Fibroblast of the conjunctiva (primary cell): ENCODE data around the gene RASA1.
"Not testable (repeated sequence)": the region's sequence is repeated elsewhere in the genome, so short reads cannot be mapped to it uniquely, and the experiment has no call there.

Experiments
- DNase-seq: peaks from one replicate; pipeline ENCODE4 v3.0.0-alpha.2; 2010; ENCODE audit warnings: low read depth

Gene RASA1

DNA sequence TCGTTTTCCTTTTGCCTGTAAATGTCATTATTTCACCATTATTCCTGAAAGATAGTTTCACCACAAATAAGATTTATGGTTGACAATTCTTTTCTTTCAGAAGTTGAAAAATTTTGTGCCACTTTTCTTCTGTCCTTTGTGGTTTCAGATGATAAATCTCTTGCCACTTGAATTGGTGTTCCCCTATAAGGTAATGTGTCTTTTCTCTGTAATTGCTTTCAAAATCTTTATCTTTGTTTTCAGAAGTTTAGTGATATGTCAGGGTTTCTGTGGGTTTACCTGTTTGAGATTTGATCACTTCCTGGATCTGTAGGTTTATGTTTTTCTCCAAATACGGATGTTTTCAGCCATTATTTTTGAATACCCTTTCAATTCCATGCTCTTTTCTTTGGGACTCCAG is 14.6 kb downstream of the RASA1 start:
- no peak for DNase-seq

DNA sequence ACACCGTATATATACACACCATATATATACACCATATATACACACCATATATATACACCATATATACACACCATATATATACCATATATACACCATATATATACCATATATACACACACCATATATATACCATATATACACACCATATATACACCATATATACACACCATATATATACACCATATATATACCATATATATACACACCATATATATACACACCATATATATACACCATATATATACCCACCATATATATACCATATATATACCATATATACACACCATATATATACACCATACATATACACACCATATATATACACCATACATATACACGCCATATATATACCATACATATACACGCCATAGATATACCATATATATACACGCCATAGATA is 19.6 kb downstream of the RASA1 start:
- not testable (repeated sequence) for DNase-seq

DNA sequence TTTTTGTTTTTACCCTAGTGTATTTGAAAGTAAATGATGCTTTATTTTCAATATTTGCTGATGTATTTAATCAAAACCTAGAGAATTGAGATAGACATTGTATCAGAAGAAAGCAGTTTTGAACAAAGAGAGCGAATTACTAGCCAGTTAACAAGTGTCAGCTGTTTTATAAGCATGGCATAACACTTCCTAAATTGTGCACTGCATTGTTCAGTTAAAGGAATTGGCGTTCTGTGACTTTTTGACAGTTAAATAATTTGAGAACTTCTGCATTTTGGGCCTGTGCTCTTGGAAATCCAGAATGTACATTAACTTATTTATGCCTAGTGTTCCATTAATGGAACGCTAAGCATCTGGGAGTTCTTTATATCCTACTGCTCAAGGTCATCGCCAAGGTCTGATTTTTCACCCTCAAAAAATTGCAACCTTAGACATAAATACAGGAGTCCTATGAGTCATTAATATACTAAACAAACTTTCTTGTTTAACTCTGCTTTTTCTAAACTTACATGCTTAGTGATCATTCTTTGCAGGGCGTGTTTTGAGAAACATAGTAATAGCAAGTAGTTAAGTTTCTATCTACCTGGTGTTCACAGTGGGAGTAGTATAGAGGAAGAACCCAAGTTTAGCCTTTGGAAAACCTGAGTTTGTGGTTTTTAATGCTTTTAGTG is 31.1 kb downstream of the RASA1 start:
- no peak for DNase-seq

DNA sequence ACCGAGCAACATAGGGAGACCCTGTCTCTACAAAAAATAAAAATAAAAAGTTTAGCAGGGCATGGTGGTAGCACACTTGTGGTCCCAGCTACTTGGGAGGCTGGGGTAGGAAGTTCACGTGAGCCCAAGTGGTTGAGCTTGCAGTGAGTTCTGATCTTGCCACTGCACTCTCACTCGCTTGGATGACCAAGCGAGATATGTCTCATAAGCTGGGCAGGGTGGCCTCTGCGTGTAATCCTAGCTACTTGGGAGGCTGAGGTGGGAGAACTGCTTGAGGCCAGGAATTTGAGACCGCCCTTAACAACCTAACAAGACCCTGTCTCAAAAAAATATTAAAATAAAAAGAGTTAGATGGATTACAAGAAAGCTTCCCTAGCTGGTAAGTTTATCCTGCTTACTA is 32.5 kb downstream of the RASA1 start:
- DNase-seq = no peak

DNA sequence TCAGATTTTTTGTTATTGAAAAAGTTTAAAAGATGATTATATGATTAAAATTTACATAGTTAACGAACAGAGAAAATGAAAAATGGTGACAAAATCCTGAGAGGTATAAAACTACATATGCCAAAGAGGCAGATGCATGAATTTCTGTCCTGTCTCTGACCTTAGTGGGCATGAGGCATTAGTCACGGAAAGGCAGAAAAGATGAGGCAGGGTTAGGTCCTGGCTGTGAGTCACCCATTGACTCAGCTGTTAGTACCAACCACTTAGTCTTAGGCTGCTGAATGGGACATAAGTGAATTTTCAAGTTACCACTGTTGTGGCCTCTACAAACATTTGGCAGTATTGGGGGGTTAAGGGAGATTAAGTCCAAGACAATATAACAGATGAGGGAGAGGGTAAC is 33.1 kb downstream of the RASA1 start:
- peak; percentile 59 for DNase-seq

DNA sequence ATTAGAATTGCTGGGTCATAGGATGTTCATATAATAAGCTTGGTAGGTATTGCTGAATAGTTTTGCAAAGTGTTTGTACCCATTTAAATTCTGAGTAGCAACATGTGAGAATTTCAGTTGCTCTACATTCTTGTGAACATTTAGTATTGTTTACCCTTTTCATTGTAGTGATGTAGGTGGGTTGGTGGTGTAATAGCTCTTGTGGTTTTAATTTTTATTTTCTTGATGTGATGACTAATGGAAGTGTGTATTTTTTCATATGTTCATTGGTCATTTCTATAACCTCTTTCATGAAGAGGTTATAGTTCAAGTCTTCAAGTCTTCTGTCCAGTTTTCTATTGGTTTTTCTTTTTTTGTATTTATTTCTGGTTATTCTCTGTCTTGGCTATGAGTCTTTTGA is 34.4 kb downstream of the RASA1 start:
- no peak for DNase-seq

DNA sequence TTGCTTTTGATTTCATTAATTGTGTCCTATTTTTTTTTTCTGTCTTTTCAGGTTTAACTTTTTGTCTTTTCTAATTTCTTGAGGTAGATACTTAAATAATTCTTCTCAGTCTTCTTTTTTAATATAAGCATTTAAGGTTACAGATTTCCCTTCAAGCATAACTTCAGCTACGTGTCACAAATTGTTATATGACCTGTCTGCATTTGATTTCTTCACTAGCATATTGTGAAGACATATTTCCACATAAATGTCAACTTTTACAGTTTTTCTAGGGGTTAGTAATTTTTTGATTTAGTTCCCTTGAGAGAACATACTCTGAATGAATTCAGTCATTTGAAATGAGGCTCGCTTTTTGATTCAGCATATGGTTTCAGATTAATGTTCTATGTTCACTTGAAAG is 35.6 kb downstream of the RASA1 start:
- DNase-seq = no peak

DNA sequence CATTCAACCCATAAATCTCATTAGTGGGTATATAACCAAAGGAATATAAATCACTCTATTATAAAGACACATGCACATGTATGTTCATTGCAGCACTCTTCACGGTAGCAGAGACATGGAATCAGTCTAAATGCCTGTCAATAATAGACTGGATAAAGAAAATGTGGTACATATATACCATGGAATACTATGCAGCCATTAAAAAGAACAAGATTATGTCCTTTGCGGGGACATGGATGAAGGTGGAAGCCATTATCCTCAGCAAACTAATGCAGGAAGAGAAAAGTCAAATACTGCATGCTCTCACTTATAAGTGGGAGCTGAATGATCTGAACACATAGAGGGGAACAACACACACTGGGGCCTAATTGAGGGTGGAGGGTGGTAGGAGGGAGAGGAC is 38.4 kb downstream of the RASA1 start:
- DNase-seq = not testable (repeated sequence)

DNA sequence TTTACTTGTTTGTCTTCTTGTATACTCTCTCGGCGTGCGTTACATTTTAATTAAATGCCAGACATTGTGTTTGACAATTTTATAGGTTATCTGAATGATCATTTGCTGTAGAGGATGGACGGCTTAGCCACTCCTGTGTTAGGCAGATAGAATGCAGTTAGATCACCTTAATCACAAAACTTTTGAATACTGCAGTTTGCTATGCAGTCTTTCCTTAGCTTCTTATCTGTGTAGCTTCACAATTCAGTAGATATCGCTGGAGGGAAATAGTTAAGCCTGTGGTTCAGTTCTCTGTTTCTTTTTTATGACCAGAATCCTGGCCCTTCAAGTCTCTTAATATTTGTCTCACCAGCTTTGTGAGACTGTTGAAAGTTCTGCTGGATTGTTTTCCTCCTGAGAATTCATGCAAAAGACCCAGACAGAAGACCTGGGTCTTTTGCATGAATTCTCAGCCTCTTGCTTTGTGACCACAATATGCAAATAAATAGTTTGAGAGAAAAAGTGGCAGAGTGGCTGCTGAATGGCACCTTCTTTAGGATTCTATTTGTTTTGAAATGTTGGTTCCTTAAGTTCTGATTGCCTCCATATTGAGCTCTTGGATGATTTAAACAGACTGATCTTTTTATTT is 40.2 kb downstream of the RASA1 start:
- DNase-seq = no peak

DNA sequence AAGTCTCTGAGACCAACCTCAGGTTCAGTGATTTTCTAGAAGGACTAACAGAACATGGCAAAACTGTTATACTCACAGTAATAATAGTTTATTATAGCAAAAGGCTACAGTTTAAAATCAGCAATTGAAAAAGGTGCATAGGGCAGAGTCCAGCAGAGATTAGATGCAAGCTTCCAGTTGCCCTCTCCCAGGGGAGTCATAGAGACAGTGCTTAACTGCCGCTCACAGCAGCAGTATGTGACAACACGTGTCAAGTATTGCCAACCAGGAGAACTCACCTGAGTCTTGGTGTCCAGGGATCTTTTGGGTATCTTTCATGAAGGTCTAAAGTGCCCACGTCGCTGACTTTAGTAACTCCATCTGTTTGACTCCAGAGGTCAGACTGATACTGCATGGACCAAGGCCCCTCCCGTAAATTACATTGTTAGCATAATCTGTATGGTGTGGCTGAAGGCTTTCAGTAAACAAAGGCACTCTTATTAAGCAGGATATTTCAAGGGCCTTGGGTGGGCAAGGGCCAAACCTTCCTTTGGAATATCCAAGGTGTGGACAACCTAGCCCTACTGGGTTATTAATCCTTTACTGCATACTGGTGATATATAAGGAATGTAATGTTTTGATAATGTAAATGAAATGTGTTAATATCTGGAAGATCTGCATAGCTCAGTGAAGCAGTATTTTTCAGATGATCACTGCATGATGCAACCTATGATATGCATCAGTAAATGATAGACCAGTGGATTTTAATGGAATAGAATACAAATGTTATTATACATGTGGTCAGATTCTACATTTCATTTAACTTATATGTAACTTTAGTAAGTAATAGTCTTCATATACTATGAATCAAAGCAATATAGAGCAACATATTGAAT is 44.0 kb downstream of the RASA1 start:
- no peak for DNase-seq

DNA sequence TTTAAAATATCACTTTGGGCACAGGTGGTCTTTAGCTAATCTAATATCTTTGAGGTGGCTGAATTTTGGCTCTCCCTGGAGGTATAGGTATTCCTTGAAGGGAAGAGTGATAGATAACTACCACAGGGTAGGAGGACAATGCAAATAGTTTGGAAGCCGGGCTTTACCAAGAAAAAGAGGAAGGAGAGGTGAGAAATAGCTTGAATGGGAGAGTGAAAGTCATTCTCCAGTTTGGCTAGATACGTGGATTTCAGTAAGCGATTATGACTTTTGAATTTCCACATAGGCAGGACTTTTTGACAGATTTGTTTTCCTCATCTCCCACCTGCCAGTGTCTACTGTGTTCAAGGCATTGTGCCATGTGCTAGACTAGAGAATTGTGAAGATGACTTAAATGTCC is 45.5 kb downstream of the RASA1 start:
- DNase-seq = no peak

DNA sequence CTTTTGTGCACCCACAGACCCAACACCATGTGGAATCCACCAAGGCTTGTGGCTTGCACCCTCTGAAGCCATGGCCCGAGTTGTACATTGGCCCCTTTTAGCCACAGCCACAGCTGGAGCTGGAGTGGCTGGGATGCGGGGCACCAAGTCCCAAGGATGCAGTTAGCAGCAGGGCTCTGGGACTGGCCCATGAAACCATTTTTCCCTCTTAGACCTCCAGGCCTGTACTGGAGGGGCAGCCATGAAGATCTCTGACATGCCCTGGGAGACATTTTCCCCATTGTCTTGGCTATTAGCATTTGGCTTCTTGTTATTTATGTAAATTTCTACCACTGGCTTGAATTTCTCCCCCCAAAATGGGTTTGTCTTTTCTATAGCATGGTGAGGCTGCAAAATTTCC is 51.8 kb downstream of the RASA1 start:
- DNase-seq = no peak

DNA sequence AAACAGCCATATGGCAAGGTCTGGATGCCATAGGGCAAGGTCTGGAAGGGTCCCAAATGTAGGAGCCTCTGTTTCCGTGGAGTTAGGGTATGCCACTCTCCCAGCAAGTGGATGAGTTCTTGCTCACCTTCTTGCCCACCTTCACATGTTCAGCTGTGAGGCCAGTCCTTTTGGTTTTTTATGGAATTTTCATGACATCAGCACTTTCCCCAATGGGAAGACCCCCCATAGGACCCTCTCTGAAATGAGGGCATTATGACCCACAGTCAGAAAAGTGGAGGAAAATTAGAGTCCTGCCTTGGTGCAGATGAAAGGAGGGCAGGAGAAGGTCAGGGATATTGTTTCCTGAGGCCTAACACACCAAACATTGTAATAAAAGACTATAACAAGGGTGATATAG is 53.9 kb downstream of the RASA1 start:
- DNase-seq = no peak

DNA sequence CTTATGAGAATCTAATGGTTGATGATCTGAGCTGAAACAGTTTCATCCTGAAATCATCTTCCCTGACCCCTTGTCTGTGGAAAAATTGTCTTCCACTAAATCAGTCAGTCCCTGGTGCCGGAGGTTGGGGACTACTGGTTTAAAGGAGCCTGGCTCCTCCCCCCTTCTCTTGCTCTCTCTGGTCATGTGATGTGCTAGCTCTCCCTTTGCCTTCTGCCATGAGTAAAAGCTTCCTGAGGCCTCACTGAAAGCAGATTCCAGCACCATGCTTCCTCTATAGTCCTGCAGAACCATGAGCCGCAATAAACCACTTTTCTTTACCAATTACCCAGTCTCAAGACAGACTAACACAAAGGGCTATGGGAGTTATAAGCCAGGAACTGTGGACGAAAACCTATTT is 54.7 kb downstream of the RASA1 start:
- DNase-seq = no peak

DNA sequence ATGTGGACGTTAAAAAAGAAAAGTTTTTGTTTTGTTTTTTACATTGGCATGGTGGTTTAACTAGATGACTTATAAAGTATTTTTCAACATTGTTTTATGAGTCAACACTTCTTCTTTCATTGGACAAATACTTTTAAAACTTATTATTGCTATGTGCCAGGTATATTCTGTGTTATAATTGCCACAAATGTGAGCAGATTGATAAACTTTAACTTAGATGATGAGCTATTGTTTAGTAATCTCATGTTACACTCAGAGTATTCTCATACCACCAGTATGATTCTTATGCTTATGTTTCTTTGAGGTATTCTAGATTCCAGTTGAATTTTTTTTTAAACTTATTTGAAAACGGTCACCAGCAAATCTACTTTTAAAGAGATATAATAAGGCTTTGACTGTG is 60.3 kb downstream of the RASA1 start:
- DNase-seq = no peak

DNA sequence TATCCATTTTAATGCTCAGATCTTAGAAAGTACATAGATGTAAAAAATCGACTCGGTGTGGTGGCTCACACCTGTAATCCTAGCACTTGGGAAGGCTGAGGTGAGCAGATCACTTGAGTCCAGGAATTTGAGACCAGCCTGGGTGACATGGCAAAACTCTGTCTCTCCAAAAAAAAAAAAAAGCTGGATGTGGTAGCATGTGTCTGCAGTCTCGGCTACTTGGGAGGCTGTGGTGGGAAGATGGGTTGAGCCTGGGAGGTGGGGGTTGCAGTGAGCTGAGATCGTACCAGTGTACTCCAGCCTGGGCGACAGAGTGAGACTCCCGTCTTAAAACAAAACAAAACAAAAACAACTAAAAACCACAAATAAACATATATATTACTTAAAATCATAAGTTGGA is 61.4 kb downstream of the RASA1 start:
- DNase-seq = no peak

DNA sequence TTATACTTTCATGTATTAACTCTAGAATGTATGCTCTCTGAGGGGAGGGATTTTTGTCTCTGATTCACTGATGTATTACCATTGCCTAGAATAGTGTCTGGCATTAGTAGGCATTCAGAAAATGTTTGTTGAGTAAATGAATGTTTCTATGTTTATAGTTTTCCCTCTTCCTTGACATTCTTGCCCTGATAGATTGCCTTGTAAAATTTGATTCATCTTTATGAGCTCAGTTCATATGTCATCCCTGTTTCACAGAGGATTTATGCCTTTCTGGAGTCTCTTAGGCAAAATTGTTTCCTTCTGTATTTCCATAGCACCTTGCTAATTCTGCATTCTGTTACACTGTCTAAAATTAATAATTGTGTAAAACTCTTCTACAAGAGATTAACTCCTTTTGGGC is 72.3 kb downstream of the RASA1 start:
- no peak for DNase-seq

DNA sequence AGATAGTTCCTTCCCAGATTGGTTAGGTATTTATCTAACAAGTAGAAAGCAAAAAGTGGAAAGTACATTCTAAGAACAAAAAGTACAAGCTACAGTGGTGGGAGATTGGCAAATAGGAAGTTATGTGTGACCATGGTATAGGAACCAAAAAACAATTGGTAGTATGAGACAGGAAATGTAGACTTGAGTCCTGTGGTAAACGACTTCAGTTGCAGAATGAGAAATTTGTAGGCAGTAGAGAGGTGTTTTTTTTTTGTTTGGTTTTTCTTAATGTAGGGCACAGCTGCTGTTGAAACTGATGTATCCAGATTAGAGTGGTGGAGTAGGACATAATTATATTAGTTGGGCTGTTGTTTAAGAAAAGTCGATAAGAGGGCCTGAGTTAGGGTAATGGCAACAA is 73.0 kb downstream of the RASA1 start:
- no peak for DNase-seq

DNA sequence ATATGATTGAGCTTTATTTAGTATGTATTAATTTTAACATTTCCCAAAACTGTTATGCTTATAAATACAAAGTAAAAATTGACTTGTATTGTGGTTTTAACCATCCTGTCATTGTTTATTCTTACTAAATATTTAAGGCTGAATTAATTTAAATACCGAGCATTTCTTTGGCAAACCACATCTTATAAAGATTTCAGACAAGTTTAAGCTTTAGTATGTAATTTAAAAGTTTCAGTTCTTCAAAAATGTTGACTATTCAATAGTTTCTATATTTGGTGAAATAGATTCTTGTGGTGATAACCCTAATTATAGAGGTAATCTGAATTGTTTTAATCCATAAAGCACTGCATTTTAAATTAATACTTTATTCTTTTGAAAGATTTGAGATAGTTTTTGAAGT is 79.6 kb downstream of the RASA1 start:
- no peak for DNase-seq

DNA sequence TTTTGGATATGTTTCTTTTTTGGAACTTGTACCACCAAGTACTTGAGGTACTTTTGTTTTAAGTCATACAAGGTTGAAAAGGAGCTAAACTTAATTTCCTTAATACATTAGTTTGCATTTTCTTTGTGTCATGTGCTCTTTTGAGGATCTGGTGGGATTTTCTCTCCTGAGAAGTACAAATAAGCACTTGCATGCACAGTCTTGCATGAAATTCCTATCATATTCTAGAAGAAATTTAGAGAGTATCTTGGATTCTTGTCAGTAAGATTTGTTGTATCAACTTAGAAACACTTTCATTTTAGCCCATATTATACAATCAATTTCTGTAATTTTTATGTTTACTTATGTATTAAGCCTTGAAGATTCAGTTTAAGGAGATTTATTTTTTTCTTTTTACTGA is 80.2 kb downstream of the RASA1 start:
- no peak for DNase-seq

DNA sequence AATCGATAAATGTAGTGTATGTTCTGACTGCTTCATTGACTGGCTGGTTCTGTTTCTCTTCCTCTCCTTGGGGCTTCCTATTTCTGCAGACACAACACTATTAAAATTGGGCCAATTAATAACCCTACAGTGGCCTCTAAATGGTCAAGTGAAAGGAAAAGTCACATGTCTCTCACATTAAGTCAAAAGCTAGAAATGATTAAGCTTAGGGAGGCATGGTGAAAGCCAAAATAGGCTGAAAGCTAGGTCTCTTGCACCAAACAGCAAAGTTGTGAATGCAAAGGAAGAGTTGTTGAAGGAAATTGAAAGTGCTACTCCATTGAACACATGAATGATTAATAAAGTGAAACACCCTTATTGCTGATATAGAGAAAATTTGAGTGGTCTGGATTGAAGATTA is 86.8 kb downstream of the RASA1 start:
- DNase-seq = no peak

DNA sequence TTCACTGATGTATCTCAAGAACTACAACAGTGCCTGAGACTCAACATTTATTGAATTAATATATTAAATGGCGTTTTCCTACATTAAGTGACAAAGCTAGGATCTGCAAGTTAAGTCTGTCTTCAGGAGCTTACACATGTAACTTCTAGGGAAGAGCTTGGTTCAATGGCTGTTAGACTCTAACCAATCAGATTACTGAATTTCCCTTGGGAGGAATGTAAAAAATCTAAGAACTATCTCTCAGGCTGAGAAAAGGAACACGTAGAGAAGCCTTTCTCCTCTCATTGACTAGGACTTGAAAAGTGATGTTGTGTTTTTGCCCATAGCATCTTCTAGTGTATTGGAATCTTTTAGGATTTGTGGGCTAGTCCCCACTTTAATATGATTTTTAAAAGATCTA is 91.4 kb downstream of the RASA1 start:
- DNase-seq = no peak

DNA sequence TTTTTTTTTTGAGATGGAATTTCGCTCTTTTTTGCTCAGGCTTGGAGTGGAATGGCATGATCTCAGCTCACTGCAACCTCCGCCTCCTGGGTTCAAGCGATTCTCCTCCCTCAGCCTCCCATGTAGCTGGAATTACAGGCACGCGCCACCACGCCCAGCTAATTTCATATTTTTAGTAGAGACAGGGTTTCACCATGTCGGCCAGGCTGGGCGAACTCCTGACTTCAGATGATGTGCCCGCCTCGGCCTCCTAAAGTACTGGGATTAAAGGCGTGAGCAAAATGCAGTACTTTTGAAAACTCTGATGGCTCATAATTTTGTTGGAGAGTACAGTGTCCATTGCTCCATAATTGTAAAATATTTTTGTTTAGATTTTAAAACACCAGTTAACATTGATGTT is 92.4 kb downstream of the RASA1 start:
- no peak for DNase-seq
